ENCODE results near the gene SMYD3. TPM values are rescaled to one million over a fixed set of nuclear protein-coding genes. Genes with fewer than 3 reads are reported as not detected.

The SMYD3 gene
- total RNA-seq, 4 donors from 2014 or later, result 15.6 to 21.1 (median 18.4) TPM

- no peak for TF ChIP-seq CTCF (IDR thresholded peaks at IDR 0.05; ENCODE audit: low read depth)
Measured at GRCh38 chr1:245870698-245871097, 636.4 kb downstream of the SMYD3 start.

DNA sequence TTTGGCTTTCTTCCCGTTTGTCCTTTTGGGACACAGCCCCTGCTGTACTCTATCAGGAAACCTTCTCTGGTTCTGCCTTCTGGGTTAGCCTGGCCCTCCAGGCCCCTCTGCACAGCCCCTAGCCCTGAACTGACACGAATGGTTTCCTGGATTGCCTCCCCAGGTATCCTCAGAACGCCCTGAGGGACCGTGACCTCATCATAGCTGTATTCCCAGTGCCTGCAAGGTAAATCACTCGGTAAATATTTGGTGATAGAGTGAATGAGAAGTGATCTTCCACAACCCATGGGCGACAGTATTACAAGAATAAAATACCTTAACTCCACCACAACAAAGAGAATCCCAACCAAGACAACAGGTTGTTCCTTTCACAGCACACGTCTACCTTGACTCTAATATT is 637.2 kb downstream of the SMYD3 start:
- no peak for TF ChIP-seq CTCF (IDR thresholded peaks at IDR 0.05; ENCODE audit: low read depth)

DNA sequence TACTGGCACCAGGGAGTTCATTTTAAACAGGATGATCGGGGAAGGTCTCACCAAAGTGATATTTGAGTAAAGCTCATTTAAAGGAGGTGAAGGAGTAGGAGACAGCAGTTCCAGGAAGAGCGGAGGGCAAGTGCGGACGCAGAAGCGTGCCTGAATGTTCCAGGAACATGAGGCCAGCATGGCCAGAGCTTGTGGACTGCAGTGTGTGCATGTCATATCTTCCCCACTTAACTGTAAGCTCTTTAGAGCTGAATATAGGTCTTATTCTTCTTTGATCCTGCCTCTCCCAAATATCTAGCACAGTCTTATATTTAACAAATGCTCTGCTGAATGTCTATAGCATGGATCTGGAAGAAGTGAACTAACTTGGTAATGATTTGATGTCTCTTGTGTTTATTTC is 639.3 kb downstream of the SMYD3 start:
- TF ChIP-seq CTCF (IDR thresholded peaks at IDR 0.05; ENCODE audit: low read depth), result no peak

- no peak for TF ChIP-seq CTCF (IDR thresholded peaks at IDR 0.05; ENCODE audit: low read depth)
Measured at GRCh38 chr1:245864872-245865271, 642.2 kb downstream of the SMYD3 start.

DNA sequence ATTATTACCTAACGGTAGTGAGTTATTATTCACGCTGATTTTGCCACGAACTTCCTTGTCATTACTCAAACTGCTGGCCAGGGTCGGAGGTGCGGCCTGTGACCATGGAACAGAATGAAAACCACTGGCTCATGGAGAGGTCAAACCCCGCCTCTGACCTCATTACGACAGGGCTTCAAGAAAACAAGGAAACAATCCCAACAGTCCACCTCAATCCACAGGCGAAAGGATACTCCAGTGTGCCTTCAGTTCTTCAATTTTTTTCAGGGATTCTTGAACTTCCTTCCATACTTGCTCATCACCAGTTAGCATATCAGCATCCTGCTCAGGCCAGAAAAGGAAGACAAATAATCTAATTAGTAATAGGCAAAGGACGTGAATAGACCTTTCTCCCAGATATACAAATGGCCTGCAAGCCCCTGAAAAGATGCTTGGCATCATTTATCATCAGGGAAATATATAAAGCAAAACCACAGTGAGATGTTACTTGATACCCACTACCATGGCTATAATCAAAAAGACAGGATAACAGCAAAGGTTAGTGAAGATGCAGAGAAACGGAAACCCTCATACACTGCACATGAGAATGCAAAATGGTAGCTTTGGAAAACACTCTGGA is 643.4 kb downstream of the SMYD3 start:
- no peak for TF ChIP-seq CTCF (IDR thresholded peaks at IDR 0.05; ENCODE audit: low read depth)

- TF ChIP-seq CTCF (IDR thresholded peaks at IDR 0.05; ENCODE audit: low read depth), result no peak
Measured at GRCh38 chr1:245862812-245863540, 644.1 kb downstream of the SMYD3 start.

GRCh38 chr1:245860657-245861544 is 646.2 kb downstream of the SMYD3 start:
- TF ChIP-seq CTCF (IDR thresholded peaks at IDR 0.05; ENCODE audit: low read depth), result no peak
